WTC11 (cell line): ENCODE results near the gene STX8. TPM values are rescaled to one million over a fixed set of nuclear protein-coding genes. Genes with fewer than 3 reads are reported as not detected.

Experiments used
- ATAC-seq: fragments of 200-7000 bp; cut with Tn5 transposase; 2 replicates; pipeline ENCODE4 v1.10.0; 2021; ENCODE audit warnings: mild to moderate bottlenecking, moderate library complexity
- CTCF ChIA-PET: fragments of 300-600 bp; sonication (Branson Sonifier 250); formaldehyde crosslinking; loops from one replicate; lab custom pipeline; 2021; ENCODE audit warnings: antibody characterized with exemption; lab: Charles Lee
- POLR2A ChIA-PET: fragments of 350-600 bp; sonication (Branson Sonifier 250); formaldehyde crosslinking; loops from one replicate; lab custom pipeline; 2021; ENCODE audit warnings: antibody characterized with exemption; lab: Charles Lee
- DNase-seq: peaks from one replicate; pipeline ENCODE4 v3.0.0; 2021; ENCODE audit warnings: low spot score
- H3K27ac Mint-ChIP-seq: 2 replicates; pipeline ENCODE4 v1.8.0; 2021; ENCODE audit warnings: mixed read lengths
- H3K27me3 Mint-ChIP-seq: 2 replicates; pipeline ENCODE4 v1.8.0; 2021; ENCODE audit warnings: low read depth, mild to moderate bottlenecking, moderate library complexity, mixed read lengths
- H3K36me3 Mint-ChIP-seq: 2 replicates; pipeline ENCODE4 v1.8.0; 2021; ENCODE audit warnings: mixed read lengths
- H3K4me1 Mint-ChIP-seq: 2 replicates; pipeline ENCODE4 v1.8.0; 2022; ENCODE audit warnings: mixed read lengths
- H3K4me3 Mint-ChIP-seq: 2 replicates; pipeline ENCODE4 v1.8.0; 2021; ENCODE audit warnings: mild to moderate bottlenecking, moderate library complexity, mixed read lengths
- H3K9me3 Mint-ChIP-seq: 2 replicates; pipeline ENCODE4 v1.8.0; 2021; ENCODE audit warnings: mixed read lengths
- E2F4 ChIP-seq: sonication (generic); formaldehyde crosslinking; IDR thresholded peaks from 2 replicates; pipeline ENCODE4 v1.8.1; 2022; ENCODE audit warnings: low read depth, mild to moderate bottlenecking, moderate library complexity, missing genetic modification reagents, borderline replicate concordance
- GABPB1 ChIP-seq: sonication (generic); formaldehyde crosslinking; IDR thresholded peaks from 2 replicates; pipeline ENCODE4 v1.8.1; 2023; ENCODE audit warnings: mild to moderate bottlenecking, missing genetic modification reagents
- IRF1 ChIP-seq: sonication (generic); formaldehyde crosslinking; IDR thresholded peaks from 2 replicates; pipeline ENCODE4 v1.8.0; 2023; ENCODE audit warnings: missing genetic modification reagents
- JUN ChIP-seq: sonication (generic); formaldehyde crosslinking; IDR thresholded peaks from 2 replicates; pipeline ENCODE4 v1.8.0; 2023; ENCODE audit warnings: mild to moderate bottlenecking, missing genetic modification reagents
- NFYB ChIP-seq: sonication (generic); formaldehyde crosslinking; conservative IDR thresholded peaks from 2 replicates; pipeline ENCODE4 v1.8.0; 2022; ENCODE audit warnings: low read depth, missing genetic modification reagents
- NR1H2 ChIP-seq: sonication (generic); formaldehyde crosslinking; IDR thresholded peaks from 2 replicates; pipeline ENCODE4 v1.9.0; 2021; ENCODE audit warnings: mild to moderate bottlenecking, moderate library complexity, missing genetic modification reagents
- RELA ChIP-seq: sonication (generic); formaldehyde crosslinking; IDR thresholded peaks from 2 replicates; pipeline ENCODE4 v1.8.1; 2022; ENCODE audit warnings: missing genetic modification reagents, mild to moderate bottlenecking, borderline replicate concordance
- SMAD3 ChIP-seq: sonication (generic); formaldehyde crosslinking; IDR thresholded peaks from 2 replicates; pipeline ENCODE4 v1.8.0; 2022; ENCODE audit warnings: missing genetic modification reagents, mild to moderate bottlenecking, borderline replicate concordance
- ZBTB43 ChIP-seq: sonication (generic); formaldehyde crosslinking; IDR thresholded peaks from 2 replicates; pipeline ENCODE4 v1.8.1; 2023; ENCODE audit warnings: mild to moderate bottlenecking, missing genetic modification reagents
- ZNF232 ChIP-seq: sonication (generic); formaldehyde crosslinking; IDR thresholded peaks from 2 replicates; pipeline ENCODE4 v1.8.0; 2022; ENCODE audit warnings: mild to moderate bottlenecking, missing genetic modification reagents
- ZNF532 ChIP-seq: fragments of 250-450 bp; sonication (Bioruptor Pico); IDR thresholded peaks from 2 replicates; pipeline ENCODE4 v1.9.0; 2021; ENCODE audit warnings: mild to moderate bottlenecking, borderline replicate concordance
- ZSCAN18 ChIP-seq: fragments of 250-450 bp; sonication (Bioruptor Pico); IDR thresholded peaks from 2 replicates; pipeline ENCODE4 v2.1.2; 2022; ENCODE audit warnings: mild to moderate bottlenecking, moderate library complexity
- total RNA-seq: library from RNA; stranded (reverse); gene quantifications from 3 replicates; pipeline ENCODE4 v1.2.3, GENCODE V29; 2021
- TF ChIP-seq, protein P1 (sequence below): sonication (generic); formaldehyde crosslinking; IDR thresholded peaks from 2 replicates; pipeline ENCODE4 v1.8.0; 2022; ENCODE audit warnings: mild to moderate bottlenecking, missing genetic modification reagents
- TF ChIP-seq, protein P2 (sequence below): fragments of 250-450 bp; sonication (Bioruptor Pico); IDR thresholded peaks from 2 replicates; pipeline ENCODE4 v1.8.0; 2021; ENCODE audit warnings: mild to moderate bottlenecking
- TF ChIP-seq, protein P3 (sequence below): sonication (generic); formaldehyde crosslinking; IDR thresholded peaks from 2 replicates; pipeline ENCODE4 v1.8.1; 2022; ENCODE audit warnings: missing genetic modification reagents, borderline replicate concordance
- TF ChIP-seq, protein P4 (sequence below): fragments of 250-450 bp; sonication (Bioruptor Pico); IDR thresholded peaks from 2 replicates; pipeline ENCODE4 v1.9.0; 2021; ENCODE audit warnings: mild to moderate bottlenecking

Gene STX8
- total RNA-seq, 1 experiment from 2014 or later = 39.9 TPM

- ChIA-PET POLR2A (no interaction called here), CTCF (interaction anchor here (1.8 kb wide), 1 partner anchor 9 kb away, joined by 5 read pairs; no protein-coding TSS in a partner anchor)
- Mint-ChIP-seq H3K4me1 (peaks cover 15% of the 10 kb centered on the region), H3K36me3 (peaks cover 8% of the 10 kb centered on the region), H3K27me3 (no peaks in the 10 kb centered on the region), H3K9me3 (peaks cover 5% of the 10 kb centered on the region), H3K27ac (peak overlapping the region; percentile 21; the same call in 1 of the 2 replicates), H3K4me3 (no peak overlapping the region)
- TF ChIP-seq, protein P1, sequence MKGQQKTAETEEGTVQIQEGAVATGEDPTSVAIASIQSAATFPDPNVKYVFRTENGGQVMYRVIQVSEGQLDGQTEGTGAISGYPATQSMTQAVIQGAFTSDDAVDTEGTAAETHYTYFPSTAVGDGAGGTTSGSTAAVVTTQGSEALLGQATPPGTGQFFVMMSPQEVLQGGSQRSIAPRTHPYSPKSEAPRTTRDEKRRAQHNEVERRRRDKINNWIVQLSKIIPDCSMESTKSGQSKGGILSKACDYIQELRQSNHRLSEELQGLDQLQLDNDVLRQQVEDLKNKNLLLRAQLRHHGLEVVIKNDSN (CRISPR knock-in tag) = no peak
- TF ChIP-seq, protein P2, sequence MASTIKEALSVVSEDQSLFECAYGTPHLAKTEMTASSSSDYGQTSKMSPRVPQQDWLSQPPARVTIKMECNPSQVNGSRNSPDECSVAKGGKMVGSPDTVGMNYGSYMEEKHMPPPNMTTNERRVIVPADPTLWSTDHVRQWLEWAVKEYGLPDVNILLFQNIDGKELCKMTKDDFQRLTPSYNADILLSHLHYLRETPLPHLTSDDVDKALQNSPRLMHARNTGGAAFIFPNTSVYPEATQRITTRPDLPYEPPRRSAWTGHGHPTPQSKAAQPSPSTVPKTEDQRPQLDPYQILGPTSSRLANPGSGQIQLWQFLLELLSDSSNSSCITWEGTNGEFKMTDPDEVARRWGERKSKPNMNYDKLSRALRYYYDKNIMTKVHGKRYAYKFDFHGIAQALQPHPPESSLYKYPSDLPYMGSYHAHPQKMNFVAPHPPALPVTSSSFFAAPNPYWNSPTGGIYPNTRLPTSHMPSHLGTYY (CRISPR knock-in tag) = no peak
- TF ChIP-seq NFYB (CRISPR knock-in tag) = no peak
- no peak for TF ChIP-seq SMAD3 (CRISPR knock-in tag)
- TF ChIP-seq ZNF532 (CRISPR knock-in tag) = no peak
- TF ChIP-seq, protein P3, sequence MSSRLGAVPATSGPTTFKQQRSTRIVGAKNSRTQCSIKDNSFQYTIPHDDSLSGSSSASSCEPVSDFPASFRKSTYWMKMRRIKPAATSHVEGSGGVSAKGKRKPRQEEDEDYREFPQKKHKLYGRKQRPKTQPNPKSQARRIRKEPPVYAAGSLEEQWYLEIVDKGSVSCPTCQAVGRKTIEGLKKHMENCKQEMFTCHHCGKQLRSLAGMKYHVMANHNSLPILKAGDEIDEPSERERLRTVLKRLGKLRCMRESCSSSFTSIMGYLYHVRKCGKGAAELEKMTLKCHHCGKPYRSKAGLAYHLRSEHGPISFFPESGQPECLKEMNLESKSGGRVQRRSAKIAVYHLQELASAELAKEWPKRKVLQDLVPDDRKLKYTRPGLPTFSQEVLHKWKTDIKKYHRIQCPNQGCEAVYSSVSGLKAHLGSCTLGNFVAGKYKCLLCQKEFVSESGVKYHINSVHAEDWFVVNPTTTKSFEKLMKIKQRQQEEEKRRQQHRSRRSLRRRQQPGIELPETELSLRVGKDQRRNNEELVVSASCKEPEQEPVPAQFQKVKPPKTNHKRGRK = no peak
- no peak for TF ChIP-seq ZNF232 (CRISPR knock-in tag)
- TF ChIP-seq NR1H2 (CRISPR knock-in tag) = no peak
- no peak for TF ChIP-seq IRF1 (CRISPR knock-in tag)
- TF ChIP-seq, protein P4, sequence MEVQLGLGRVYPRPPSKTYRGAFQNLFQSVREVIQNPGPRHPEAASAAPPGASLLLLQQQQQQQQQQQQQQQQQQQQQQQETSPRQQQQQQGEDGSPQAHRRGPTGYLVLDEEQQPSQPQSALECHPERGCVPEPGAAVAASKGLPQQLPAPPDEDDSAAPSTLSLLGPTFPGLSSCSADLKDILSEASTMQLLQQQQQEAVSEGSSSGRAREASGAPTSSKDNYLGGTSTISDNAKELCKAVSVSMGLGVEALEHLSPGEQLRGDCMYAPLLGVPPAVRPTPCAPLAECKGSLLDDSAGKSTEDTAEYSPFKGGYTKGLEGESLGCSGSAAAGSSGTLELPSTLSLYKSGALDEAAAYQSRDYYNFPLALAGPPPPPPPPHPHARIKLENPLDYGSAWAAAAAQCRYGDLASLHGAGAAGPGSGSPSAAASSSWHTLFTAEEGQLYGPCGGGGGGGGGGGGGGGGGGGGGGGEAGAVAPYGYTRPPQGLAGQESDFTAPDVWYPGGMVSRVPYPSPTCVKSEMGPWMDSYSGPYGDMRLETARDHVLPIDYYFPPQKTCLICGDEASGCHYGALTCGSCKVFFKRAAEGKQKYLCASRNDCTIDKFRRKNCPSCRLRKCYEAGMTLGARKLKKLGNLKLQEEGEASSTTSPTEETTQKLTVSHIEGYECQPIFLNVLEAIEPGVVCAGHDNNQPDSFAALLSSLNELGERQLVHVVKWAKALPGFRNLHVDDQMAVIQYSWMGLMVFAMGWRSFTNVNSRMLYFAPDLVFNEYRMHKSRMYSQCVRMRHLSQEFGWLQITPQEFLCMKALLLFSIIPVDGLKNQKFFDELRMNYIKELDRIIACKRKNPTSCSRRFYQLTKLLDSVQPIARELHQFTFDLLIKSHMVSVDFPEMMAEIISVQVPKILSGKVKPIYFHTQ (CRISPR knock-in tag) = no peak
- TF ChIP-seq JUN (CRISPR knock-in tag) = no peak
- no peak for TF ChIP-seq RELA (CRISPR knock-in tag)
- no peak for TF ChIP-seq ZBTB43 (CRISPR knock-in tag)
- TF ChIP-seq ZSCAN18 (CRISPR knock-in tag) = no peak
- TF ChIP-seq GABPB1 (CRISPR knock-in tag) = no peak
- no peak for TF ChIP-seq E2F4 (CRISPR knock-in tag)
- ATAC-seq = no peak
- no peak for DNase-seq
Measured at GRCh38 chr17:9444687-9445086, 130.9 kb downstream of the STX8 start.
